HepG2 (cell line): Measurements from ENCODE around the gene IRF1. TPM values are rescaled to one million over a fixed set of nuclear protein-coding genes. Genes with fewer than 3 reads are reported as not detected.
A peak's percentile ranks its signal among the peaks of the same experiment; 100 is the strongest.

Experiments used
- AFF4 ChIP-seq: sonication (generic); formaldehyde crosslinking; IDR thresholded peaks from 2 replicates; pipeline ENCODE4 v1.4.0; 2020; ENCODE audit warnings: missing genetic modification reagents
- CC2D1A ChIP-seq: sonication (generic); formaldehyde crosslinking; IDR thresholded peaks from 2 replicates; pipeline ENCODE4 v1.8.1; 2023; ENCODE audit warnings: mild to moderate bottlenecking, missing genetic modification reagents
- DMAP1 ChIP-seq: IDR thresholded peaks from 2 replicates; pipeline ENCODE4 v1.6.1; 2016
- EHMT2 ChIP-seq: fragments of 200-600 bp; sonication (generic); IDR thresholded peaks from 2 replicates; pipeline ENCODE4 v1.7.0; 2017; ENCODE audit warnings: antibody characterized with exemption, low read depth, low read length, borderline replicate concordance
- GABPA ChIP-seq, 2 experiments: IDR thresholded peaks; 2 replicates each; pipeline ENCODE4 v1.6.1; 2011 to 2016; ENCODE audit warnings: low read depth in 2 of 2, low read length in 1 of 2, missing biosample characterization in 1 of 2, missing genetic modification characterization in 1 of 2
- GABPB1 ChIP-seq: IDR thresholded peaks from 2 replicates; pipeline ENCODE4 v1.6.1; 2016; ENCODE audit warnings: mild to moderate bottlenecking, missing genetic modification reagents, moderate library complexity, missing compliant biosample characterization
- KMT2B ChIP-seq: IDR thresholded peaks from 2 replicates; pipeline ENCODE4 v1.6.1; 2016; ENCODE audit warnings: missing genetic modification reagents, missing compliant biosample characterization
- NBN ChIP-seq: fragments of 450-650 bp; conservative IDR thresholded peaks from 2 replicates; pipeline ENCODE4 v1.6.1; 2017
- RAD21 ChIP-seq: fragments of 450-650 bp; formaldehyde crosslinking; IDR thresholded peaks from 2 replicates; pipeline ENCODE4 v1.5.0; 2020; ENCODE audit warnings: mild to moderate bottlenecking
- SMARCC2 ChIP-seq: fragments of 450-650 bp; IDR thresholded peaks from 2 replicates; pipeline ENCODE4 v1.6.1; 2017; ENCODE audit warnings: antibody characterized with exemption, mild to moderate bottlenecking
- ZBTB1 ChIP-seq: sonication (generic); formaldehyde crosslinking; IDR thresholded peaks from 2 replicates; pipeline ENCODE4 v1.4.0; 2020; ENCODE audit warnings: missing genetic modification reagents, borderline replicate concordance
- ZFP41 ChIP-seq: sonication (generic); formaldehyde crosslinking; IDR thresholded peaks from 2 replicates; pipeline ENCODE4 v1.4.0; 2020; ENCODE audit warnings: mild to moderate bottlenecking, missing genetic modification reagents, borderline replicate concordance
- ZNF121 ChIP-seq: sonication (generic); formaldehyde crosslinking; IDR thresholded peaks from 2 replicates; pipeline ENCODE4 v1.5.0; 2020; ENCODE audit warnings: mild to moderate bottlenecking, missing genetic modification reagents
- ZNF296 ChIP-seq: sonication (generic); formaldehyde crosslinking; conservative IDR thresholded peaks from 2 replicates; pipeline ENCODE4 v1.5.0; 2020; ENCODE audit warnings: mild to moderate bottlenecking, missing genetic modification reagents
- ZNF432 ChIP-seq: sonication (generic); formaldehyde crosslinking; IDR thresholded peaks from 2 replicates; pipeline ENCODE4 v1.5.0; 2020; ENCODE audit warnings: missing genetic modification reagents, mild to moderate bottlenecking, borderline replicate concordance
- ZNF749 ChIP-seq: sonication (generic); formaldehyde crosslinking; IDR thresholded peaks from 2 replicates; pipeline ENCODE4 v1.8.0; 2022; ENCODE audit warnings: mild to moderate bottlenecking, missing genetic modification reagents, moderate library complexity, borderline replicate concordance
- ZNF790 ChIP-seq: sonication (generic); formaldehyde crosslinking; IDR thresholded peaks from 2 replicates; pipeline ENCODE4 v1.8.0; 2022; ENCODE audit warnings: missing genetic modification reagents, mild to moderate bottlenecking, borderline replicate concordance
- ZSCAN21 ChIP-seq: sonication (generic); formaldehyde crosslinking; IDR thresholded peaks from 2 replicates; pipeline ENCODE4 v1.8.0; 2022; ENCODE audit warnings: mild to moderate bottlenecking, missing genetic modification reagents, moderate library complexity, borderline replicate concordance
- polyA plus RNA-seq, 8 experiments: library from polyadenylated mRNA; depleted of rRNA in 3 of 8; stranded (reverse) in 7 of 8; unstranded in 1 of 8; fragments of >200 nt; fragmentation: Illumina TruSeq in 4 of 8; extraction: Trizol in 4 of 8; gene quantifications; 2 replicates each; pipeline versions ENCODE4 v1.2.1 to v1.2.3, GENCODE V29; 2011 to 2016; ENCODE audit warnings: low read depth in 4 of 8, missing spikeins in 1 of 8, mixed read lengths in 1 of 8; ENCODE audit not compliant: insufficient read depth in 1 of 8
- total RNA-seq, 5 experiments: library from RNA; depleted of rRNA; stranded (reverse); fragments of >200 nt; fragmentation: Illumina TruSeq; extraction: Trizol; gene quantifications; 2 replicates each; pipeline ENCODE4 v1.2.3, GENCODE V29; 2016; ENCODE audit warnings: low read depth in 1 of 5
- TF ChIP-seq, protein P1 (sequence below): sonication (generic); formaldehyde crosslinking; IDR thresholded peaks from 2 replicates; pipeline ENCODE4 v1.5.1; 2020; ENCODE audit warnings: missing genetic modification reagents, mild to moderate bottlenecking, borderline replicate concordance
- TF ChIP-seq, protein P2 (sequence below): sonication (generic); formaldehyde crosslinking; IDR thresholded peaks from 2 replicates; pipeline ENCODE4 v1.4.0; 2020; ENCODE audit warnings: missing genetic modification reagents
- TF ChIP-seq, protein P3 (sequence below): sonication (generic); formaldehyde crosslinking; conservative IDR thresholded peaks from 2 replicates; pipeline ENCODE4 v1.8.0; 2022; ENCODE audit warnings: missing genetic modification reagents

Gene IRF1
- total and polyA plus RNA-seq, 2 of the 13 experiments (the other 11 are each of a cell fraction or from before 2014, with no cell fraction given) = 4.1 to 8.8 TPM

- TF ChIP-seq, protein P1, sequence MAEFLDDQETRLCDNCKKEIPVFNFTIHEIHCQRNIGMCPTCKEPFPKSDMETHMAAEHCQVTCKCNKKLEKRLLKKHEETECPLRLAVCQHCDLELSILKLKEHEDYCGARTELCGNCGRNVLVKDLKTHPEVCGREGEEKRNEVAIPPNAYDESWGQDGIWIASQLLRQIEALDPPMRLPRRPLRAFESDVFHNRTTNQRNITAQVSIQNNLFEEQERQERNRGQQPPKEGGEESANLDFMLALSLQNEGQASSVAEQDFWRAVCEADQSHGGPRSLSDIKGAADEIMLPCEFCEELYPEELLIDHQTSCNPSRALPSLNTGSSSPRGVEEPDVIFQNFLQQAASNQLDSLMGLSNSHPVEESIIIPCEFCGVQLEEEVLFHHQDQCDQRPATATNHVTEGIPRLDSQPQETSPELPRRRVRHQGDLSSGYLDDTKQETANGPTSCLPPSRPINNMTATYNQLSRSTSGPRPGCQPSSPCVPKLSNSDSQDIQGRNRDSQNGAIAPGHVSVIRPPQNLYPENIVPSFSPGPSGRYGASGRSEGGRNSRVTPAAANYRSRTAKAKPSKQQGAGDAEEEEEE (CRISPR knock-in tag) = no peak
- TF ChIP-seq KMT2B = no peak
- TF ChIP-seq ZNF296 (CRISPR knock-in tag) = no peak
- no peak for TF ChIP-seq ZBTB1 (CRISPR knock-in tag)
- TF ChIP-seq ZSCAN21 = no peak
- TF ChIP-seq RAD21 = no peak
- no peak for TF ChIP-seq EHMT2
- TF ChIP-seq ZFP41 (CRISPR knock-in tag) = no peak
- no peak for TF ChIP-seq ZNF749
- no peak for TF ChIP-seq GABPB1 (CRISPR knock-in tag)
- TF ChIP-seq, protein P2, sequence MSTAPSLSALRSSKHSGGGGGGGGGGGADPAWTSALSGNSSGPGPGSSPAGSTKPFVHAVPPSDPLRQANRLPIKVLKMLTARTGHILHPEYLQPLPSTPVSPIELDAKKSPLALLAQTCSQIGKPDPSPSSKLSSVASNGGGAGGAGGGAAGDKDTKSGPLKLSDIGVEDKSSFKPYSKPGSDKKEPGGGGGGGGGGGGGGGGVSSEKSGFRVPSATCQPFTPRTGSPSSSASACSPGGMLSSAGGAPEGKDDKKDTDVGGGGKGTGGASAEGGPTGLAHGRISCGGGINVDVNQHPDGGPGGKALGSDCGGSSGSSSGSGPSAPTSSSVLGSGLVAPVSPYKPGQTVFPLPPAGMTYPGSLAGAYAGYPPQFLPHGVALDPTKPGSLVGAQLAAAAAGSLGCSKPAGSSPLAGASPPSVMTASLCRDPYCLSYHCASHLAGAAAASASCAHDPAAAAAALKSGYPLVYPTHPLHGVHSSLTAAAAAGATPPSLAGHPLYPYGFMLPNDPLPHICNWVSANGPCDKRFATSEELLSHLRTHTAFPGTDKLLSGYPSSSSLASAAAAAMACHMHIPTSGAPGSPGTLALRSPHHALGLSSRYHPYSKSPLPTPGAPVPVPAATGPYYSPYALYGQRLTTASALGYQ (CRISPR knock-in tag) = no peak
- TF ChIP-seq, protein P3, sequence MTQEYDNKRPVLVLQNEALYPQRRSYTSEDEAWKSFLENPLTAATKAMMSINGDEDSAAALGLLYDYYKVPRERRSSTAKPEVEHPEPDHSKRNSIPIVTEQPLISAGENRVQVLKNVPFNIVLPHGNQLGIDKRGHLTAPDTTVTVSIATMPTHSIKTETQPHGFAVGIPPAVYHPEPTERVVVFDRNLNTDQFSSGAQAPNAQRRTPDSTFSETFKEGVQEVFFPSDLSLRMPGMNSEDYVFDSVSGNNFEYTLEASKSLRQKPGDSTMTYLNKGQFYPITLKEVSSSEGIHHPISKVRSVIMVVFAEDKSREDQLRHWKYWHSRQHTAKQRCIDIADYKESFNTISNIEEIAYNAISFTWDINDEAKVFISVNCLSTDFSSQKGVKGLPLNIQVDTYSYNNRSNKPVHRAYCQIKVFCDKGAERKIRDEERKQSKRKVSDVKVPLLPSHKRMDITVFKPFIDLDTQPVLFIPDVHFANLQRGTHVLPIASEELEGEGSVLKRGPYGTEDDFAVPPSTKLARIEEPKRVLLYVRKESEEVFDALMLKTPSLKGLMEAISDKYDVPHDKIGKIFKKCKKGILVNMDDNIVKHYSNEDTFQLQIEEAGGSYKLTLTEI = no peak
- 0 out of 2 replicates have a peak, but pooled peaks have one; percentile 12 for TF ChIP-seq ZNF121 (CRISPR knock-in tag)
- no peak for TF ChIP-seq ZNF790 (CRISPR knock-in tag)
- no peak for TF ChIP-seq SMARCC2
- no peak for TF ChIP-seq ZNF432 (CRISPR knock-in tag)
- no peak for TF ChIP-seq AFF4 (CRISPR knock-in tag)
- TF ChIP-seq CC2D1A (CRISPR knock-in tag) = no peak
- TF ChIP-seq NBN = no peak
- TF ChIP-seq DMAP1 (CRISPR knock-in tag) = no peak; the same call in 1 of the 2 replicates
- no peak for TF ChIP-seq GABPA (IDR thresholded peaks at IDR 0.05; ENCODE audit: low read depth, low read length)
- TF ChIP-seq GABPA (CRISPR knock-in tag; IDR thresholded peaks at IDR 0.05; ENCODE audit: low read depth) = no peak
Measured at GRCh38 chr5:132466433-132467286, 23.9 kb downstream of the IRF1 start (continued).
